ENCODE data around the gene HDAC1.

GRCh38 chr1:32363713-32364112 is 71.8 kb downstream of the HDAC1 start:
- TF ChIP-seq CTCF (IDR thresholded peaks at IDR 0.05), result no peak
- no peak for TF ChIP-seq POLR2A (IDR thresholded peaks at IDR 0.05)

Data from heart left ventricle (tissue), 13 donors.